ENCODE data around the gene C6. TPM values are rescaled to one million over a fixed set of nuclear protein-coding genes. Genes with fewer than 3 reads are reported as not detected.

Gene C6
- polyA plus RNA-seq, 1 donor = 0.38 TPM

DNA sequence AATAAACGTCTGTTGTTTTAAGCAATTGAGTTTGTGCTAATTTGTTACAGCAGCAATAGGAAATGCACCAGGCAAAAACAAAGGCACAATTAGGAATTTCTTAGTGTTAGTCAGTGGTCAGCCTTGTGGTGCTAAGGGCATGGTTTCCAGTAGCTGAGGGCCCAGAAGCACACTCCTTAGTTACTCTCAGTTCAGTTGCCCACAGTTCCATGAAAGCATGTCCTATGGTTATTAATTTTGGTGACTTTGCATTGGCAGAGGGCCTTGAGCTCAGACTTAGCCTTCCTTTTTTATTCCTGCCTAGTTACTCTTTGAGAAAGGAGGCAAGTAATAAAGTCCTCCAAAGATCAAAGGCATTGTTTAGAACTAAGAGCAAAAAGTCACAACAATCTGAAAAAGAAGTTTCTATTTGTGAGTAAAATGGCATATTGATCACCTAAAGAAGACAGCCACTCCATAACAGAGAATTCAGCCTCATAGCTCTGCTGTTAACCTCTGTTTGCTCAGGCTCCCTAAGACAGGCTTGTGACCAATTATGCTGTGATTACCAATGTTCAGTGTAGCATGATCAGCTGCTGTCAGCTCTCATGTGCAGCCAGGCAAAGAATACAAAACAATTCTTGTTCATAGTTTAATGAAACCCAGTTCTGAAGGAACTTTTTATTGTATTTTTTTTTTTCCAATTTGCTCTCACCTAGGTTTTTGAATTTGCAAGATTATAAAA, 85.2 kb downstream of the C6 start:
- DNase-seq (ENCODE audit: low read depth) = no peak

DNA sequence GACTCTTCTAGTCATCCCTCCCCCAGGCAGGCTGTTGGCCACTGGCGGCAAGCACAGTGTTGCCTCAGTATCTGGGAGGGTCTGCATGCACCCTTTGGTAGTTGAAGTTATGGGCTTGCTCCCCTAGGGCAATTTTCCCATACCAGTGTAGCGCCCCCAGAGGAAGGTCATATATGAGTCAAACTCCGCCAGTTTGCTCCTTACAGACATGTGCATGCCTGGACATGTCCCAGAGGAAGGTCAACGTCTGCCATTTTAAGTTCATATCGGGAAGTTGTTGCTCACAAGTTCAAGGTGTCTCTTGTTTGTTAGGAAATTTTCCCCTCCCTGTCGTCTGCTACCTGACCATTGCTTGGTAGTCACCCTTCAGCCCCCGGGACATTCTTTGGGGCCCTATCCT, 90.9 kb downstream of the C6 start:
- no peak for DNase-seq (ENCODE audit: low read depth)

DNA sequence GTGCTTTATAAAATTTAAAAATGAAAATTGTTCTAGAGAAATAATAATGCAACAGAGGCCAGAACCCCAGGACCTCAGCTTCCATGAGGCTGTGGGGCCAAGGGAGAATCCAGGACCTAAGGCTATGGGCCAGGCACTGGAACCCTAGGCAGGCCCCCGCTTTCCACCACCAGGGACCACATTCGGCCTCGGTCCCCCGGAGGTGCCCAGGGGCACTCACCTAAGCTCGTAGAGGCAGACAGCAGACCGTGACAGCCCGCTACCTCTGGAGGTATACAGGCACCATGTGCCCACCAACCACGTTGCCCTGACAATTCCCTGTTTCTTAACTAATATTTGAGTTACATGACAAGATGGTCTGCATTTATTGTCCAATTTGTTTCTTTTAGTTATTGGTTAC, 92.7 kb downstream of the C6 start:
- DNase-seq (ENCODE audit: low read depth) = no peak

DNA sequence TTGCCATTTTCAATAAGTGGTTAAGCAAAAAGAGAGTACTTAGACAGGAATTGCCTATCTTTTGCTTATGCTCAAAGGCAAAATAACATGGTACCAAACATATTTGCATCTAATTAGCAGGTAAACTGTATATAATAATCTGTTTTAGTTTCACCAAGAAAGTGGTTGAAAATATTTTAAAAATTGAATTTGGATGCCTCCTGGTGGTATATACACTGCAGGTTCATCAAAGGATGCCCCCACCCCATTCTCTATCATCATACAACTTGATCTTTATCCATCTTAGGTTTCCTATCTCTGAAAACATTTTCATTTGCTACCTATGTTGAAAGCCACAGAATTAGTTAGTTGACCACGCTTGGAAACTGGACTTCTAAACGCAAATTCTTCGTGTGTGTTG, 95.2 kb downstream of the C6 start:
- DNase-seq (ENCODE audit: low read depth) = no peak

DNA sequence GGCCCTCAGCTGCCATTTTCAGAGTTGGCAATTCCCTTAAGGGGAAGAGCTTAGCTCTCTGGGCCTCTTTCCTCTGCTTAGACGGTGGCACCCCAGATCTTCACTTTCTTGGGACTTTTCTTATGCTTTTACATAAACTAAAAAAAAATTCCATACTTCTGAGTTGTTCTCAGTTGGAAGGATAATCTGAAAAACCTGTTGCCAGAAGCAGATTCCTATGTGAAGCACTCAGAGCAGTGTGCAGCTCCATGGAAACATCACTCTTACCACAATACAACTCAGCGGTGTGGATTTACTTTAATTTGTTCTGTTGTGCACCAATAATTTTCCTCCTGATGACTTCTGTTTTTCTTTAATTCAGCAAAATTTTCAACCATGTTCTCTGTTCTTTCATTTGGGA, 98.1 kb downstream of the C6 start:
- peak; percentile 5 for DNase-seq (ENCODE audit: low read depth)

DNA sequence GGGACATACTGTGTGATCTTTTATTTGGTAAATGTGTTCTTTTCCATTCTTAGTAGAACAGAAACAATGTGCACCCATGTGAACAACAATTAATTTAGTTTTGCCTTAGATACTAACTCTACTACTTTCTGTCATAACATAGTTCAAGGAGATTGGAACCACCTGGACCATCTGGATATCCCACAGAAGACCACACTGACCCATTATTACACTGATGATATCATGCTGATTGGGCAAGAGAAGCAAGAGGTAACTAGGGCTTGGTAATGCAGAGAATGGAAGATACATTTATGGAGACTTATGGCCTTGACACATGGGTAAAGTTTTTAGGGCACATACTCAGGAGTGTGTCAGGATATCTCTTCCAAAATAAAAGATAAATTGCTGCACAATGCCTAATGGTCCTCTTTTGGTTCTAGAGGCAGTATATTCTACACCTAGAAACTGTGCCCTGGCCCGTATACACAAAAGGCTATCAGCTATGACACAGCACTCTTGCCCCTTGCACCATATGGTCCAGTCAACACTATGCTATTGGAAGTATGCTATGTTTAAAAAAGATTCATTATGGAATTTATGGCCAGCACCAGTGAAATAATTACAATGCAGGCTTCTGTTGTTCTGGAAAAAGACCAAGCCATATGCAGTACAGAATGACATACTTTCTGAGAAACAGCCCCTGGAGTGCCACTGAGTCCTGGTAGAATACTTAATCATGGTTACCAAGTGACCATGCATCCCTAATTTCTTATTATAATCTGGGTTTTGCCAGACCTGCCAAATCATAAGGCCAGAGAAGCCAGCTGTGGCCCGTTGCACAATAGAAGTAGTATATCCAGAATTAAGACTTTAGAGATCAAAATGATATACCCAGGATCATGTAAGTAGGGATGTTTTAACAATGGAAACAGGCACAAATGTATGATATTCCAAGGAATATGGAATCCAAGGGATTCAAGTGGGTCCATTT, 100.6 kb downstream of the C6 start:
- DNase-seq (ENCODE audit: low read depth) = no peak

DNA sequence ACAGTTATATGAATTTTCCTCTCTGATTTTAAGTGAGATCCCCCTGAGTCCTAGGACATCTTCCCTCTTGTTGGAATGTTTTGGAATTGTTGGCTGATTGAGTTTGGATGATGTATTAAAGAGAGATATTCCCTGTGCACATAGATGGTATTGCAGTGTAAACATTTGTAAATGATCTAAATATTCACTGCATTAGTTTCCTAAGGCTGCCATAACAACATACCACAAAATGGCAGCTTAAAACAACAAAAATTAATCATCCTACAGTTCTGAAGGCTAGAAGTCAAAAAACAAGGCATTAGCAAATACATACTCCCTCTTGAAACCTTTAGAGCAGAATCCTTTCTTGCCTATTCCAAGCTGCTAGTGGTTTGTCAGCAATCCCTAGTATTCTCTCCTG, 104.1 kb downstream of the C6 start:
- DNase-seq (ENCODE audit: low read depth) = no peak

DNA sequence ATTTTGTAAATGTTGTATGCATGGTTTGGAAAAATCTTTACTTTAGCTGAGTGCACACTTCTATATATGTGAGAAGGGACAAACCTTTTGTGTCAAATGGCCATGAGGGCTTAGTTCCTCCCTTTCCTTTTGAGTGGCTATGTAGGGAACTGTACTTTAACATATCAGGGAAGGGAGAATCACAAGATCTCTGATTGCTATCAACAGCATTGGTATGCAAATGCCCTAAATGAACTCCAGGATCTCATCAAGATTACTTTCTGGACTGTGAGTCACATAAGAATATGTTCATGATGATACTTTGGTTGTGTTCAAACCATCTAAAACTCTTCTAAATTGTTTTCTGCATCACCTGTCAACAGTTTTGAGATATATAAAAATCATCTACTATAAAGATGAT, 111.0 kb downstream of the C6 start:
- no peak for DNase-seq (ENCODE audit: low read depth)

DNA sequence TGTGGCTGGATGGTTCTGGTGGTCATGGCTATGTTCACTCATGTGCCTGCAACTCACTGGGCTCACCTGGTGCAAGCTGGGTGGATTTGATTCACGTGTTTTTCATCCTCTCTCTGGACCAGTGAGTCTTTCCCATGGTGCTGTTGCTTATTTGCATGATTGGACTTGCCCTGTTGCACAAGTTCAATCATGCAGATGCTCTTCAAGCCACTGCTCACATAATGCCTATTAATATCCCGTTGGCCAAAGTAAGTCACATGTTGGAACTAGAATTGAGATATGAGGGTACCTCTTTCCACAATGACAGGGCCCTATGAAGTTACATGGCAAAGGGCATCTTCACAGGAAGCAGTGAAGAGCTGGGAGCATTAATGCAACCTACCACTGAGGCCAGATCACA, 115.7 kb downstream of the C6 start:
- no peak for DNase-seq (ENCODE audit: low read depth)

DNA sequence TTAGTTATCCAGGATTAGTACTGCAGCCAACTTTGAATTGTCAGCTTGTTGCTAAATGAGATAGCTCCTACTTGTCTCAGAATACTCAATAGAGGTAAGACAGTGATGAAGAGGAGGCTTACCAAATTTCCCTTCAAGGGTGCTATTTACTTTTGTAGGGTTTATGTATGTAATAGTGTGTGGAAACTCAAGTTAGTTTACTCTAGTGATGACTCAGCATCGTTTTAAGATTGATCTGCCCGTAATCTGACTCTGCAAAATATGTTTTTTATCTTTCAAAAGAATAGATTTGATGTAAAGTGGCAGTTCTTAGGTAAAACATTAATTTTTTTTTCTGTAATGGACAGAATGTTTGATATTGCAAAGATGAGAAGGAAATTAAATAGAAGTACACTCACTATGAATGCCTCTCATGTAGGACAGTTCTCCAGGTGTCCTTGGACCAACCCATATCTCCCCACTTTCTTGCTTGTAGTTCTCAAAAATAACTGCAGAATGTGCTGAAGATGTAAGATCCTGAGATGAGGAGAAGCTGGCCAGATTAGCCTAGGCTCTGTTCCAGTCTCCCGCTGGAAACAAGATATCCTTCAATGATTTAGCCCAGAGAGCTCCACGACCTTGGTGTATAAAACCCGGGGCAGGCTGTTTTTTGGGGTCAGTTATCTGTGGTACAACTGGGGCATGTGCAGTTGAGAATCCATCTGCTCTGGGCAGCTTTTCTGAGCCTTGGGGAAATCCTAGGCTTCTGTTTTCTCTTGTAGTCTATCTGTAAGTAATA, 117.8 kb downstream of the C6 start:
- no peak for DNase-seq (ENCODE audit: low read depth)

DNA sequence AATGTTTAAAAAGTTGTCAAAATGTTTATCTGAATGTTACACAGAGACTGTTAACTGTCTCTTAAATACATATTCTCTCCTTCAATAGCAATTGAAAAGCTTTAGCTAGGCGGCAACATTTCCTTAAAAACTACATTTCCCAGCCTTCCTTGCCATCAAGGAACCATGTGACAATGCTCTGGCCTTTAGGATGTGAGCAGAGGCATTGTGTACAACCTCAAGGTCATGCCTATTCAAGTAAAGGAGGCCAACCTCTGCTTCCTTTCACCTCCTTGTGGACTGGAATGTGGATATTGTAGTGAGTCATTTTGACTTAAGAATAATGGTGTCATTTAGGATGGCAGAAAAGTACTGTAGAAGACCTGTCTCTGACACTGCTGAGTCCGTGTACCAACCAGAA, 118.5 kb downstream of the C6 start:
- DNase-seq (ENCODE audit: low read depth) = no peak

DNA sequence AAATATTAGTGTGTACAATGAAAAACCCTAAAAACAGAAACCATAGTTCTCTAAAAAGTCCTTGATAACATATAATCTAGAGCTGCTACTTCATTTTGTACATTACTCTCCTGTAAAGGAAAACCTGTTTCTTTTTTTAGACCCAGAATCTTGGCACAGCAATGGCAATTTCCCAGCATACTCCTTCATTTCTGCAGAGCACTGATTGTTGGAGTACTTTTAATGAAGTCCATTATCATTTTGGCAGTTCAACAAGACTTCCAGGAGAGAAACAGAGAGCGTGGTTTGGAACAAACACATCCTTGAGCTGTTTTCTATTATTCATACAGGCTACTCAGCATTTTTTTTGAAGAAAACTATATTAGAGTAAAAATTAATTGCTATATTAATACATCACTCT, 119.5 kb downstream of the C6 start:
- DNase-seq (ENCODE audit: low read depth) = no peak

Other genes starting within 250 kb of the C6 start
- gene MROH2B, start 142.2 kb downstream of the C6 start, polyA plus RNA-seq (ENCODE audit: insufficient read length) = 0.10 TPM

Measured in forelimb muscle (tissue), 1 donor.